Loucy (cell line): Measurements from ENCODE around the gene STRN3.

Experiments used
- H2AFZ ChIP-seq: fragments of 200-600 bp; sonication (generic); 2 replicates; pipeline ENCODE4 v1.6.0; 2016; ENCODE audit warnings: antibody characterized with exemption, mild to moderate bottlenecking, low read length, moderate library complexity
- H3F3A ChIP-seq: fragments of 200-600 bp; 2 replicates; pipeline ENCODE4 v1.6.0; 2016; ENCODE audit warnings: antibody characterized with exemption, low read depth, mild to moderate bottlenecking
- H3K27me3 ChIP-seq: fragments of 200-600 bp; sonication (generic); 2 replicates; pipeline ENCODE4 v1.6.1; 2014; ENCODE audit warnings: low read length, mild to moderate bottlenecking; ENCODE audit not compliant: insufficient read depth, poor library complexity, severe bottlenecking
- H3K36me3 ChIP-seq: fragments of 200-600 bp; sonication (generic); 2 replicates; pipeline ENCODE4 v1.6.1; 2016; ENCODE audit warnings: low read length; ENCODE audit not compliant: insufficient read depth
- H3K4me1 ChIP-seq: fragments of 200-600 bp; sonication (generic); 2 replicates; pipeline ENCODE4 v1.5.1; 2014; ENCODE audit warnings: low read length, mild to moderate bottlenecking; ENCODE audit not compliant: insufficient read depth, poor library complexity, severe bottlenecking
- H3K4me2 ChIP-seq: fragments of 200-600 bp; sonication (generic); 2 replicates; pipeline ENCODE4 v1.6.0; 2014; ENCODE audit warnings: antibody characterized with exemption, low read length, low read depth, mild to moderate bottlenecking; ENCODE audit not compliant: poor library complexity, severe bottlenecking
- H3K4me3 ChIP-seq: fragments of 200-600 bp; sonication (generic); 2 replicates; pipeline ENCODE4 v1.5.1; 2014; ENCODE audit warnings: low read length, mild to moderate bottlenecking, mixed read lengths; ENCODE audit not compliant: poor library complexity, severe bottlenecking
- H3K79me2 ChIP-seq: fragments of 200-600 bp; sonication (generic); 2 replicates; pipeline ENCODE4 v1.6.1; 2014; ENCODE audit warnings: low read length; ENCODE audit not compliant: insufficient read depth
- H3K9ac ChIP-seq: fragments of 200-600 bp; sonication (generic); 2 replicates; pipeline ENCODE4 v1.6.0; 2014; ENCODE audit warnings: mild to moderate bottlenecking, low read depth, low read length, moderate library complexity; ENCODE audit not compliant: poor library complexity, severe bottlenecking
- H3K9me2 ChIP-seq: fragments of 200-600 bp; sonication (generic); replicated peaks from 2 replicates; pipeline ENCODE4 v1.6.1; 2016; ENCODE audit warnings: low read depth, low read length, mixed read lengths
- H3K9me3 ChIP-seq: fragments of 200-600 bp; sonication (generic); 2 replicates; pipeline ENCODE4 v1.6.1; 2014; ENCODE audit warnings: mild to moderate bottlenecking, antibody characterized with exemption, low read length, low read depth; ENCODE audit not compliant: insufficient read depth
- H4K20me1 ChIP-seq: fragments of 200-600 bp; sonication (generic); 2 replicates; pipeline ENCODE4 v1.6.0; 2014; ENCODE audit warnings: antibody characterized with exemption, low read length, mild to moderate bottlenecking; ENCODE audit not compliant: insufficient read depth, poor library complexity, severe bottlenecking
- CTCF ChIP-seq: fragments of 200-600 bp; sonication (generic); conservative IDR thresholded peaks from 2 replicates; pipeline ENCODE4 v1.5.1; 2014; ENCODE audit warnings: mild to moderate bottlenecking, antibody characterized with exemption, low read length
- EZH2phosphoT487 ChIP-seq: fragments of 200-600 bp; IDR thresholded peaks from 2 replicates; pipeline ENCODE4 v1.6.1; 2018; ENCODE audit warnings: antibody characterized with exemption, mild to moderate bottlenecking, moderate library complexity, borderline replicate concordance

STRN3 gene

GRCh38 chr14:30869551-30870155 is 156.5 kb downstream of the STRN3 start:
- no peaks in the 10 kb centered on the region for H3K9me2 ChIP-seq
- H3F3A ChIP-seq: no peaks in the 10 kb centered on the region
- no peaks in the 10 kb centered on the region for H4K20me1 ChIP-seq
- TF ChIP-seq CTCF: no peak
- no peak overlapping the region for H3K4me3 ChIP-seq
- H3K79me2 ChIP-seq: no peaks in the 10 kb centered on the region
- H3K4me1 ChIP-seq: no peaks in the 10 kb centered on the region
- no peaks in the 10 kb centered on the region for H3K9me3 ChIP-seq
- no peaks in the 10 kb centered on the region for H3K36me3 ChIP-seq
- no peak overlapping the region for H3K4me2 ChIP-seq
- H3K9ac ChIP-seq: no peak overlapping the region
- no peak overlapping the region for H2AFZ ChIP-seq
- no peaks in the 10 kb centered on the region for H3K27me3 ChIP-seq

- Histone ChIP-seq H3K4me3 (no peak overlapping the region), H3K9me3 (no peaks in the 10 kb centered on the region), H3K9ac (no peak overlapping the region), H3K9me2 (no peaks in the 10 kb centered on the region), H3K27me3 (no peaks in the 10 kb centered on the region), H3F3A (no peaks in the 10 kb centered on the region), H4K20me1 (no peaks in the 10 kb centered on the region), H3K79me2 (no peaks in the 10 kb centered on the region), H2AFZ (no peak overlapping the region), H3K36me3 (no peaks in the 10 kb centered on the region), H3K4me1 (no peaks in the 10 kb centered on the region), H3K4me2 (no peak overlapping the region)
- no peak for TF ChIP-seq EZH2phosphoT487
- no peak for TF ChIP-seq CTCF
These were observed 157.4 kb downstream of the STRN3 start for GRCh38 chr14:30868736-30869135.

- Histone ChIP-seq H2AFZ (no peak overlapping the region), H3K9ac (no peak overlapping the region), H3K4me1 (no peaks in the 10 kb centered on the region), H3F3A (no peaks in the 10 kb centered on the region), H3K4me3 (no peak overlapping the region), H3K79me2 (no peaks in the 10 kb centered on the region), H4K20me1 (no peaks in the 10 kb centered on the region), H3K27me3 (no peaks in the 10 kb centered on the region), H3K36me3 (no peaks in the 10 kb centered on the region), H3K4me2 (no peak overlapping the region), H3K9me2 (no peaks in the 10 kb centered on the region), H3K9me3 (no peaks in the 10 kb centered on the region)
- TF ChIP-seq CTCF: no peak
- no peak for TF ChIP-seq EZH2phosphoT487
These were observed 161.2 kb downstream of the STRN3 start for GRCh38 chr14:30864934-30865333.
